H9 (cell line): ENCODE results near the gene RYR3. TPM values are rescaled to one million over a fixed set of nuclear protein-coding genes. Genes with fewer than 3 reads are reported as not detected.

ENCODE experiments used
- DNase-seq: peaks from one replicate; pipeline ENCODE4 v3.0.0-alpha.2; 2017
- H2AFZ ChIP-seq: one replicate; pipeline ENCODE4 v1.6.1; 2013; ENCODE audit warnings: mild to moderate bottlenecking, low read length, control low read depth, moderate library complexity
- H2AK5ac ChIP-seq: 2 replicates; pipeline ENCODE4 v1.6.1; 2013; ENCODE audit warnings: low read length, control low read depth, mixed read lengths; ENCODE audit not compliant: insufficient read length
- H2BK120ac ChIP-seq: one replicate; pipeline ENCODE4 v1.6.1; 2013; ENCODE audit warnings: low read depth, mild to moderate bottlenecking, low read length, control low read depth, inconsistent platforms; ENCODE audit not compliant: poor library complexity, severe bottlenecking
- H2BK12ac ChIP-seq: 2 replicates; pipeline ENCODE4 v1.6.1; 2013; ENCODE audit warnings: low read length, control low read depth, mixed read lengths, low read depth; ENCODE audit not compliant: insufficient read length
- H2BK15ac ChIP-seq: 2 replicates; pipeline ENCODE4 v1.6.1; 2013; ENCODE audit warnings: low read depth, low read length, control low read depth
- H2BK20ac ChIP-seq: one replicate; pipeline ENCODE4 v1.6.1; 2013; ENCODE audit warnings: low read depth, mild to moderate bottlenecking, low read length, control low read depth, inconsistent platforms; ENCODE audit not compliant: poor library complexity, severe bottlenecking
- H2BK5ac ChIP-seq: 2 replicates; pipeline ENCODE4 v1.6.1; 2013; ENCODE audit warnings: low read length, control low read depth, mixed read lengths; ENCODE audit not compliant: insufficient read length
- H3K14ac ChIP-seq: 2 replicates; pipeline ENCODE4 v1.6.1; 2013; ENCODE audit warnings: low read length, control low read depth; ENCODE audit not compliant: insufficient read depth
- H3K18ac ChIP-seq: 2 replicates; pipeline ENCODE4 v1.6.1; 2013; ENCODE audit warnings: low read depth, mild to moderate bottlenecking, mixed read lengths, low read length, control low read depth; ENCODE audit not compliant: insufficient read length
- H3K23ac ChIP-seq: 2 replicates; pipeline ENCODE4 v1.6.1; 2013; ENCODE audit warnings: low read length, control low read depth, mixed read lengths, low read depth; ENCODE audit not compliant: insufficient read length
- H3K23me2 ChIP-seq: 2 replicates; pipeline ENCODE4 v1.6.1; 2013; ENCODE audit warnings: low read depth, mild to moderate bottlenecking, mixed read lengths, low read length, control low read depth; ENCODE audit not compliant: insufficient read length, poor library complexity, severe bottlenecking
- H3K27ac ChIP-seq: 2 replicates; pipeline ENCODE4 v1.5.1; 2013; ENCODE audit warnings: low read length, control low read depth, mixed read lengths, low read depth; ENCODE audit not compliant: insufficient read length
- H3K27me3 ChIP-seq: 2 replicates; pipeline ENCODE4 v1.6.1; 2013; ENCODE audit warnings: low read length, control low read depth, inconsistent platforms; ENCODE audit not compliant: insufficient read depth
- H3K4ac ChIP-seq: 2 replicates; pipeline ENCODE4 v1.6.1; 2013; ENCODE audit warnings: low read depth, mild to moderate bottlenecking, control low read depth, inconsistent platforms, low read length, moderate library complexity
- H3K4me1 ChIP-seq: 2 replicates; pipeline ENCODE4 v1.6.1; 2013; ENCODE audit warnings: low read length, control low read depth, inconsistent platforms; ENCODE audit not compliant: insufficient read depth
- H3K4me2 ChIP-seq: 2 replicates; pipeline ENCODE4 v1.6.1; 2013; ENCODE audit warnings: low read length, control low read depth, mixed read lengths; ENCODE audit not compliant: insufficient read length, insufficient read depth
- H3K56ac ChIP-seq: 2 replicates; pipeline ENCODE4 v1.6.1; 2013; ENCODE audit warnings: low read depth, mild to moderate bottlenecking, mixed read lengths, low read length, control low read depth; ENCODE audit not compliant: insufficient read length
- H3K79me1 ChIP-seq: 2 replicates; pipeline ENCODE4 v1.6.1; 2013; ENCODE audit warnings: low read depth, mild to moderate bottlenecking, moderate library complexity, low read length, control low read depth, inconsistent platforms; ENCODE audit not compliant: insufficient read depth, poor library complexity, severe bottlenecking
- H3K79me2 ChIP-seq: 2 replicates; pipeline ENCODE4 v1.6.1; 2013; ENCODE audit warnings: low read length, control low read depth, inconsistent platforms; ENCODE audit not compliant: insufficient read depth
- H3K9ac ChIP-seq: 2 replicates; pipeline ENCODE4 v1.6.1; 2013; ENCODE audit warnings: low read length, control low read depth, mixed read lengths; ENCODE audit not compliant: insufficient read length; ENCODE audit errors: extremely low read depth
- H3K9me3 ChIP-seq: one replicate; pipeline ENCODE4 v1.6.1; 2013; ENCODE audit warnings: low read depth, low read length, inconsistent platforms; ENCODE audit not compliant: control insufficient read depth
- H3T11ph ChIP-seq: one replicate; pipeline ENCODE4 v1.6.1; 2013; ENCODE audit warnings: mild to moderate bottlenecking, low read length, control low read depth, inconsistent platforms
- H4K20me1 ChIP-seq: one replicate; pipeline ENCODE4 v1.6.1; 2013; ENCODE audit not compliant: control insufficient read depth, insufficient read length, insufficient read depth
- H4K5ac ChIP-seq: 2 replicates; pipeline ENCODE4 v1.6.1; 2013; ENCODE audit warnings: low read depth, mild to moderate bottlenecking, mixed read lengths, low read length, control low read depth; ENCODE audit not compliant: insufficient read length
- H4K8ac ChIP-seq: replicated peaks from 2 replicates; pipeline ENCODE4 v1.6.1; 2013; ENCODE audit warnings: low read length, control low read depth, mixed read lengths, low read depth; ENCODE audit not compliant: insufficient read length
- H4K91ac ChIP-seq: 2 replicates; pipeline ENCODE4 v1.6.1; 2013; ENCODE audit warnings: low read depth, mild to moderate bottlenecking, moderate library complexity, mixed read lengths, low read length, control low read depth; ENCODE audit not compliant: insufficient read length
- H3K27ac Mint-ChIP-seq, 3 experiments: 2 replicates in 2 of 3; 3 replicates in 1 of 3; pipeline ENCODE4 v1.8.0; 2020 to 2021; ENCODE audit warnings: mixed read lengths in 3 of 3, mild to moderate bottlenecking in 1 of 3, moderate library complexity in 1 of 3
- H3K27me3 Mint-ChIP-seq: 2 replicates; pipeline ENCODE4 v1.8.0; 2021; ENCODE audit warnings: low read depth, mild to moderate bottlenecking, moderate library complexity, mixed read lengths
- H3K36me3 Mint-ChIP-seq, 3 experiments: 2 replicates in 2 of 3; 3 replicates in 1 of 3; pipeline ENCODE4 v1.8.0; 2020 to 2021; ENCODE audit warnings: low read depth in 3 of 3, mixed read lengths in 3 of 3; ENCODE audit not compliant: insufficient read depth in 1 of 3
- H3K4me1 Mint-ChIP-seq, 2 experiments: 2 replicates each; pipeline ENCODE4 v1.8.0; 2020; ENCODE audit warnings: mixed read lengths in 2 of 2
- H3K4me3 Mint-ChIP-seq, 2 experiments: 2 replicates in 1 of 2; 3 replicates in 1 of 2; pipeline ENCODE4 v1.8.0; 2020 to 2021; ENCODE audit warnings: mild to moderate bottlenecking in 2 of 2, mixed read lengths in 2 of 2, moderate library complexity in 1 of 2
- H3K9me3 Mint-ChIP-seq, 2 experiments: 2 replicates in 1 of 2; 3 replicates in 1 of 2; pipeline ENCODE4 v1.8.0; 2020; ENCODE audit warnings: mild to moderate bottlenecking in 2 of 2, mixed read lengths in 2 of 2, moderate library complexity in 1 of 2
- CTCF ChIP-seq: fragments of 200-600 bp; sonication (generic); conservative IDR thresholded peaks from 3 replicates; pipeline ENCODE4 v1.8.0; 2021; ENCODE audit warnings: antibody characterized with exemption, mild to moderate bottlenecking
- WGBS: extraction: QIAGEN DNeasy Blood & Tissue Kit; methylation state at CpG from one replicate; pipeline ENCODE4 v1.1.7; 2013; ENCODE audit warnings: missing lambda C conversion rate, low lambda C conversion rate, mixed read lengths; ENCODE audit not compliant: insufficient read length; ENCODE audit errors: extremely low coverage; 5-methylcytosine and 5-hydroxymethylcytosine counted together
- total RNA-seq: library from RNA; stranded (reverse); gene quantifications from 2 replicates; pipeline ENCODE4 v1.2.1, GENCODE V29; 2021

The RYR3 gene
- total RNA-seq, 1 experiment from 2014 or later: 0.85 TPM

- peaks cover 9% of the 10 kb centered on the region for H3K27me3 Mint-ChIP-seq
- Histone ChIP-seq H3K4me1 (no peaks in the 10 kb centered on the region), H3K79me2 (no peaks in the 10 kb centered on the region), H2BK120ac (no peak overlapping the region), H2AFZ (no peak overlapping the region), H2BK12ac (no peak overlapping the region), H3K23ac (no peak overlapping the region), H4K20me1 (no peaks in the 10 kb centered on the region), H4K8ac (no peak overlapping the region), H3K9ac (no peak overlapping the region), H3T11ph (no peak overlapping the region), H3K23me2 (no peaks in the 10 kb centered on the region), H3K14ac (no peak overlapping the region), H3K4ac (no peak overlapping the region), H3K79me1 (no peaks in the 10 kb centered on the region), H3K18ac (no peak overlapping the region), H2AK5ac (no peak overlapping the region), H2BK15ac (no peak overlapping the region), H3K4me2 (no peak overlapping the region), H2BK20ac (no peak overlapping the region), H4K5ac (no peak overlapping the region), H4K91ac (no peak overlapping the region), H2BK5ac (no peak overlapping the region), H3K56ac (no peak overlapping the region), H3K27me3 (peaks cover 4% of the 10 kb centered on the region), H3K27ac (no peak overlapping the region), H3K9me3 (no peaks in the 10 kb centered on the region)
- H3K36me3 Mint-ChIP-seq: no peaks in the 10 kb centered on the region; a peak in 2 of 7 replicates
- no peak for DNase-seq
- no peak for TF ChIP-seq CTCF
- WGBS: no CpG with 5 or more reads among the region's 5 CpGs
- no peak overlapping the region for H3K27ac Mint-ChIP-seq
- peaks cover 13 to 16% of the 10 kb centered on the region in 2 experiments for H3K4me1 Mint-ChIP-seq
- H3K4me3 Mint-ChIP-seq: no peak overlapping the region
- no peaks in the 10 kb centered on the region; a peak in 3 of 5 replicates for H3K9me3 Mint-ChIP-seq
These were observed 5.8 kb upstream of the RYR3 start for GRCh38 chr15:33304924-33305323.
